IMR-90 (cell line): ENCODE data around the gene KRT16. TPM values are rescaled to one million over a fixed set of nuclear protein-coding genes. Genes with fewer than 3 reads are reported as not detected.
"Not testable (repeated sequence)": the region's sequence is repeated elsewhere in the genome, so short reads cannot be mapped to it uniquely, and the experiment has no call there.

ENCODE experiments used
- ATAC-seq: fragments of 200-7000 bp; cut with Tn5 transposase; 2 replicates; pipeline ENCODE4 v1.9.1; 2020; ENCODE audit warnings: low read depth, mild to moderate bottlenecking, moderate library complexity
- BruUV-seq: library from RNA; stranded (reverse); fragments of 400-500 nt; replicated peaks from 2 replicates; lab custom pipeline; 2021; lab: Mats Ljungman, UMichigan
- CTCF ChIA-PET: fragments of 300-600 bp; formaldehyde crosslinking; extraction: SDS; loops from one replicate; lab custom pipeline; 2021; ENCODE audit warnings: antibody characterized with exemption; lab: Yijun Ruan, JAX
- POLR2A ChIA-PET: fragments of 300-600 bp; sonication (Branson Sonifier 250); formaldehyde crosslinking; loops from one replicate; lab custom pipeline; 2022; ENCODE audit warnings: antibody characterized with exemption; ENCODE audit not compliant: unreplicated experiment; lab: Charles Lee
- DNase-seq: peaks from one replicate; pipeline ENCODE4 v3.0.0; 2013
- H2AFZ ChIP-seq: replicated peaks from 2 replicates; pipeline ENCODE3; 2013; ENCODE audit warnings: low read length, mild to moderate bottlenecking; ENCODE audit not compliant: poor library complexity
- H2AK5ac ChIP-seq: 2 replicates; pipeline ENCODE4 v1.6.1; 2013; ENCODE audit warnings: low read depth, low read length, inconsistent platforms
- H2AK9ac ChIP-seq: replicated peaks from 2 replicates; pipeline ENCODE3; 2013; ENCODE audit warnings: mild to moderate bottlenecking, low read depth, low read length, moderate library complexity; ENCODE audit not compliant: poor library complexity
- H2BK120ac ChIP-seq: 2 replicates; pipeline ENCODE4 v1.6.1; 2013; ENCODE audit warnings: low read depth, low read length, inconsistent platforms
- H2BK15ac ChIP-seq: 3 replicates; pipeline ENCODE4 v1.6.1; 2013; ENCODE audit warnings: low read depth, low read length, inconsistent platforms
- H2BK20ac ChIP-seq: 2 replicates; pipeline ENCODE4 v1.6.1; 2013; ENCODE audit warnings: low read depth, mild to moderate bottlenecking, inconsistent platforms, low read length, moderate library complexity
- H2BK5ac ChIP-seq: 2 replicates; pipeline ENCODE4 v1.6.1; 2013; ENCODE audit warnings: mild to moderate bottlenecking, low read depth, low read length, inconsistent platforms; ENCODE audit not compliant: poor library complexity, severe bottlenecking
- H3K14ac ChIP-seq: replicated peaks from 2 replicates; pipeline ENCODE4 v1.6.1; 2013; ENCODE audit warnings: low read depth, low read length, inconsistent platforms
- H3K18ac ChIP-seq: 2 replicates; pipeline ENCODE4 v1.6.1; 2013; ENCODE audit warnings: low read depth, low read length, control low read depth
- H3K23ac ChIP-seq: 2 replicates; pipeline ENCODE4 v1.6.1; 2013; ENCODE audit warnings: low read depth, low read length, inconsistent platforms
- H3K27ac ChIP-seq: 2 replicates; pipeline ENCODE4 v1.5.1; 2013; ENCODE audit warnings: mild to moderate bottlenecking, control low read depth, low read length; ENCODE audit not compliant: insufficient read depth
- H3K27me3 ChIP-seq: 2 replicates; pipeline ENCODE4 v1.6.1; 2013; ENCODE audit warnings: low read length; ENCODE audit not compliant: control insufficient read depth, insufficient read depth
- H3K36me3 ChIP-seq: 2 replicates; pipeline ENCODE4 v1.6.1; 2013; ENCODE audit warnings: low read length, mixed read lengths; ENCODE audit not compliant: control insufficient read depth, insufficient read depth
- H3K4ac ChIP-seq: 2 replicates; pipeline ENCODE4 v1.6.1; 2013; ENCODE audit warnings: low read depth, low read length, inconsistent platforms
- H3K4me1 ChIP-seq: 2 replicates; pipeline ENCODE4 v1.6.1; 2013; ENCODE audit warnings: low read length, mixed read lengths; ENCODE audit not compliant: control insufficient read depth, insufficient read depth
- H3K4me2 ChIP-seq: 2 replicates; pipeline ENCODE4 v1.6.1; 2013; ENCODE audit warnings: low read depth, mild to moderate bottlenecking, control low read depth, low read length, moderate library complexity
- H3K4me3 ChIP-seq: 2 replicates; pipeline ENCODE4 v1.5.1; 2013; ENCODE audit warnings: low read depth, mild to moderate bottlenecking, control low read depth, low read length, moderate library complexity; ENCODE audit not compliant: insufficient read depth
- H3K56ac ChIP-seq: 2 replicates; pipeline ENCODE4 v1.6.1; 2013; ENCODE audit warnings: low read length, inconsistent platforms; ENCODE audit not compliant: insufficient read depth; ENCODE audit errors: extremely low read depth
- H3K79me1 ChIP-seq, 2 experiments: 2 replicates each; pipeline ENCODE4 v1.6.1; 2013; ENCODE audit warnings: low read length in 2 of 2, inconsistent platforms in 1 of 2, low read depth in 1 of 2
- H3K9ac ChIP-seq: 2 replicates; pipeline ENCODE4 v1.6.1; 2013; ENCODE audit warnings: low read depth, low read length, control low read depth
- H3K9me1 ChIP-seq: 2 replicates; pipeline ENCODE4 v1.6.1; 2013; ENCODE audit warnings: low read length, inconsistent platforms; ENCODE audit not compliant: insufficient read depth
- H3K9me3 ChIP-seq: 2 replicates; pipeline ENCODE4 v1.6.1; 2013; ENCODE audit warnings: low read length; ENCODE audit not compliant: control insufficient read depth, insufficient read depth
- H4K20me1 ChIP-seq: 2 replicates; pipeline ENCODE4 v1.6.1; 2013; ENCODE audit warnings: low read length, inconsistent platforms; ENCODE audit not compliant: insufficient read depth
- H4K5ac ChIP-seq: 2 replicates; pipeline ENCODE4 v1.6.1; 2013; ENCODE audit warnings: mild to moderate bottlenecking, low read depth, low read length, control low read depth
- H4K8ac ChIP-seq, 2 experiments: 2 replicates each; pipeline ENCODE4 v1.6.1; 2013; ENCODE audit warnings: low read depth in 2 of 2, low read length in 2 of 2, control low read depth in 1 of 2, inconsistent platforms in 1 of 2
- H4K91ac ChIP-seq: 2 replicates; pipeline ENCODE4 v1.6.1; 2013; ENCODE audit warnings: low read depth, low read length, inconsistent platforms; ENCODE audit not compliant: insufficient read depth
- NFE2L2 ChIP-seq: fragments of 150-350 bp; IDR thresholded peaks from 2 replicates; pipeline ENCODE4 v1.6.1; 2016; ENCODE audit warnings: low read depth, mild to moderate bottlenecking, low read length
- WGBS, 2 experiments: methylation state at CpG; one replicate each; pipeline versions ENCODE4 v1.1.5 to v1.1.7; 2013; ENCODE audit warnings: missing lambda C conversion rate in 2 of 2; ENCODE audit not compliant: insufficient read length in 1 of 2; ENCODE audit errors: extremely low coverage in 2 of 2; 5-methylcytosine and 5-hydroxymethylcytosine counted together
- dilution Hi-C: fragments of 300-500 bp; cut with HindIII; formaldehyde crosslinking; loops from one replicate; pipeline ENCODE4 v1.14.3; 2018; ENCODE audit warnings: low sequenced_read_pairs; ENCODE audit not compliant: unreplicated experiment
- in situ Hi-C: fragments of 300-500 bp; cut with MboI; formaldehyde crosslinking; loops from 3 replicates; pipeline ENCODE4 v1.14.3; 2019; ENCODE audit warnings: low sequenced_read_pairs, inconsistent platforms, mixed read lengths
- intact Hi-C: fragments of 100-400 bp; cut with micrococcal nuclease; formaldehyde crosslinking; loops from 2 replicates; pipeline ENCODE4 v1.10.0; 2022
- polyA plus RNA-seq, 3 experiments: library from polyadenylated mRNA; depleted of rRNA; stranded (reverse); fragments of >200 nt; gene quantifications; 2 replicates each; pipeline ENCODE4 v1.2.3, GENCODE V29; 2012; ENCODE audit warnings: low replicate concordance in 1 of 3
- total RNA-seq: library from RNA; depleted of rRNA; stranded (reverse); fragments of >200 nt; gene quantifications from 2 replicates; pipeline ENCODE4 v1.2.3, GENCODE V29; 2012

KRT16 gene
- total and polyA plus RNA-seq, 2 of the 4 experiments (the other 2 are of a cell fraction), result not detected

DNA sequence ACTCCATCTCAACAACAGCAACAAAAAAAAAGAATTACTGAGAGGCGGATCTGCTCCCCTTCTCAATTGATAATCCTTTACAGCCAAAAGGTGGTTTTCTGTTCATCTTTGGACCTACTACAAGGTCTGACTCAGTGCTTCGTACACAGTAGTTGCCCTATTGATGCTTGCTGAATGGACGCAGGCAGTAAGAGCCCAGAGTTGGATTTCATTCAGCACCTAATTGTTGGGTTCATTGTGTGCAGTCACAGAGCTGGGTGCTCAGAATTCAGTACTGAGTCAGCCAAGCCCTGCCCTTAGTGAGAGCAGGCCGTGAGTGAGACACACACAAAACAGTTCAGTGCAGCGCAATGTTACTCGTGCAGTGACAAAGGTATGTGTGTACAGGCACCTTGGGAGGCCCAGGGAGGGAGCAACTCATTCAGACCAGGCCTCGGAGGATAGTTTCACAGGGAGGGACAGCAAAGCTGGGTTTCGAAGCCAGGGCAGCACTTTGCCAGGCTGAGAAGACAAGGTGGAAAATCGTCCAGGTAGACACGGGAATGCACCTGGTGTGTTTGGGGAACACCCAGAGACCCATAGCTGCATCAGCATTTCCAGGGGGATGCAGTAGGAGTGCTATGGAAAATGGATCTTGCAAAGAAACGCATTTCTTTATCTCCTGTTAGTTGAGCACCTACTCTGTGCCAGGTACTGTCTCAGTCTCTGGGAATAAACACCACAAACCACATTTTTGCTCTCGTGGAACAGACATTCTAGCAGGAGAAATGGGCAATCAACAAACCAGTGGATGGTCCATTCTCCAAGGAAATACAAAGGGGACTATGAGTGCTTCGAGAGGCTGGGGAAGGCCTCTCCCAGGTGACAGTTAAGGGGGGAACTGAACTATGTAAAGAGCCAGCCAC is 29.9 kb upstream of the KRT16 start (continued):
- no peak for TF ChIP-seq NFE2L2

DNA sequence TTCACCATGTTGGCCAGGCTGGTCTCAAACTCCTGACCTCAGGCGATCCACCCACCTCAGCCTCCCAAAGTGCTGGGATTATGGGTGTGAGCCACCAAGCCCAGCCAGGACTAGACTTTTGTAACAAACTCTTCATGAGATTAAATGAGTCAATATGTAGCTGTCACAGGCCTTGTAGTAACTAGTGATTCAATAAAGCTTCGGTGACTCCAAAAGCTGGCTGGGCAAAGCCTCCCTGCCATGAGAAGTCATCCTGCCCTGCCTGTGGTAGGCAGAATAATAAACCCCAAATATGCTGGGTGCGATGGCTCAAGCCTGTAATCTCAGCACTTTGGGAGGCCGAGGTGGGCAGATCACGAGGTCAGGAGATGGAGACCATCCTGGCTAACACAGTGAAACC is 28.0 kb upstream of the KRT16 start:
- in situ Hi-C loops, dilution Hi-C loops: not testable (repeated sequence)

More for the DNA sequence above, 28.0 kb upstream of the KRT16 start:
- H3K4ac ChIP-seq, BruUV-seq, H3K79me1 ChIP-seq, H3K14ac ChIP-seq, DNase-seq, ATAC-seq, H3K56ac ChIP-seq, H2AK9ac ChIP-seq, H3K18ac ChIP-seq, intact Hi-C loops, H2BK15ac ChIP-seq, H3K9ac ChIP-seq, H4K20me1 ChIP-seq, H2BK120ac ChIP-seq, H4K8ac ChIP-seq, H2AK5ac ChIP-seq, H4K5ac ChIP-seq, H3K9me3 ChIP-seq, H3K4me2 ChIP-seq, H3K4me1 ChIP-seq, H3K9me1 ChIP-seq, H2BK5ac ChIP-seq, H3K27ac ChIP-seq, H3K4me3 ChIP-seq, POLR2A ChIA-PET, H2BK20ac ChIP-seq, H3K36me3 ChIP-seq, H4K91ac ChIP-seq, H2AFZ ChIP-seq, H3K23ac ChIP-seq: not testable (repeated sequence)
- no CpG with 5 or more reads among the region's 5 CpGs for WGBS, 2 experiments
- CTCF ChIA-PET, result interaction anchor here (0.7 to 1.2 kb wide), 3 partner anchors 21 to 91 kb away, joined by 3 read pairs; no protein-coding TSS in a partner anchor
- H3K27me3 ChIP-seq, result peaks cover 14% of the 10 kb centered on the region
